GM10847 (cell line): ENCODE results near the gene ALOXE3.

Experiments
- POLR2A ChIP-seq: IDR thresholded peaks from 2 replicates; pipeline ENCODE4 v1.6.1; 2011; ENCODE audit not compliant: insufficient read length; ENCODE audit errors: extremely low read depth

The ALOXE3 gene

GRCh38 chr17:8117980-8118768 is at the start of gene ALOXE3:
TSS of gene ALOXE3 (minus strand) at chr17:8118514. CDS start at chr17:8117990, 524 bp downstream.
- no peak for TF ChIP-seq POLR2A

- TF ChIP-seq POLR2A, result no peak
These were observed 49.2 kb upstream of the ALOXE3 start for GRCh38 chr17:8167526-8167925.

GRCh38 chr17:8166731-8167130 is 48.4 kb upstream of the ALOXE3 start:
- TF ChIP-seq POLR2A, result no peak

GRCh38 chr17:8164815-8165131 is 46.5 kb upstream of the ALOXE3 start:
- no peak for TF ChIP-seq POLR2A

GRCh38 chr17:8163978-8164814 is 45.9 kb upstream of the ALOXE3 start:
- no peak for TF ChIP-seq POLR2A

GRCh38 chr17:8162997-8163977 is 45.0 kb upstream of the ALOXE3 start:
- TF ChIP-seq POLR2A, result peak; percentile 14

- TF ChIP-seq POLR2A, result peak; percentile 71
These were observed 44.1 kb upstream of the ALOXE3 start, which contains the start of gene VAMP2 for GRCh38 chr17:8162233-8162996. TSS of gene VAMP2 (minus strand) at chr17:8162948. CDS start at chr17:8162879, 69 bp downstream.

GRCh38 chr17:8161289-8162232 is 43.2 kb upstream of the ALOXE3 start:
- no peak for TF ChIP-seq POLR2A

- TF ChIP-seq POLR2A, result no peak
These were observed 42.5 kb upstream of the ALOXE3 start for GRCh38 chr17:8160741-8161221.

GRCh38 chr17:8160224-8160577 is 41.9 kb upstream of the ALOXE3 start:
- no peak for TF ChIP-seq POLR2A

GRCh38 chr17:8159459-8160223 is 41.3 kb upstream of the ALOXE3 start:
- no peak for TF ChIP-seq POLR2A

GRCh38 chr17:8159032-8159400 is 40.7 kb upstream of the ALOXE3 start:
- no peak for TF ChIP-seq POLR2A
